IPS-NIHi7 (cell line): ENCODE results near the gene ANKRD22.
A peak's percentile ranks its signal among the peaks of the same experiment; 100 is the strongest.

Experiments
- DNase-seq: peaks from one replicate; pipeline ENCODE4 v3.0.0; 2012; ENCODE audit warnings: mixed read lengths; ENCODE audit errors: extremely low spot score

ANKRD22 gene

GRCh38 chr10:88835096-88835909 lies 16.3 kb downstream of the ANKRD22 start:
- DNase-seq: peak; percentile 76

- DNase-seq: no peak
Observed at GRCh38 chr10:88833723-88834122, 17.9 kb downstream of the ANKRD22 start.

- no peak for DNase-seq
Observed at GRCh38 chr10:88833156-88833555, 18.5 kb downstream of the ANKRD22 start.

GRCh38 chr10:88832376-88832775 lies 19.3 kb downstream of the ANKRD22 start:
- no peak for DNase-seq

GRCh38 chr10:88831709-88832108 lies 19.9 kb downstream of the ANKRD22 start:
- DNase-seq: no peak

- no peak for DNase-seq
Observed at GRCh38 chr10:88830643-88831268, 20.9 kb downstream of the ANKRD22 start.

GRCh38 chr10:88828310-88828709 lies 23.3 kb downstream of the ANKRD22 start:
- DNase-seq: no peak

- no peak for DNase-seq
Observed at GRCh38 chr10:88827671-88828070, 24.0 kb downstream of the ANKRD22 start.

- no peak for DNase-seq
Observed at GRCh38 chr10:88826388-88826787, 25.3 kb downstream of the ANKRD22 start.

GRCh38 chr10:88820748-88821401 lies 30.8 kb downstream of the ANKRD22 start:
- no peak for DNase-seq

- no peak for DNase-seq
Observed at GRCh38 chr10:88819290-88819689, 32.4 kb downstream of the ANKRD22 start.

GRCh38 chr10:88813200-88813599 lies 38.4 kb downstream of the ANKRD22 start:
- DNase-seq: no peak

- DNase-seq: peak; percentile 63
Observed at GRCh38 chr10:88810196-88810961, 41.3 kb downstream of the ANKRD22 start.

GRCh38 chr10:88809621-88810020 lies 42.0 kb downstream of the ANKRD22 start:
- no peak for DNase-seq

- no peak for DNase-seq
Observed at GRCh38 chr10:88805924-88806323, 45.7 kb downstream of the ANKRD22 start.

- DNase-seq: no peak
Observed at GRCh38 chr10:88805361-88805760, 46.3 kb downstream of the ANKRD22 start.

GRCh38 chr10:88804083-88804812 lies 47.4 kb downstream of the ANKRD22 start:
- peak; percentile 50 for DNase-seq

- no peak for DNase-seq
Observed at GRCh38 chr10:88803641-88804040, 48.0 kb downstream of the ANKRD22 start.

GRCh38 chr10:88802523-88803285 lies 48.9 kb downstream of the ANKRD22 start, which contains the start of gene LIPM:
TSS of gene LIPM (plus strand) at chr10:88802730. CDS start at chr10:88802897, 167 bp downstream.
- DNase-seq: no peak
